Measurements from ENCODE around the gene STK17B. TPM values are rescaled to one million over a fixed set of nuclear protein-coding genes. Genes with fewer than 3 reads are reported as not detected.

Gene STK17B
- polyA plus RNA-seq, 1 donor (not counting 4 experiments of a cell fraction or from before 2014, with no cell fraction given): 11.0 TPM

- no peak for FAIRE-seq
- no peak for DNase-seq (ENCODE audit: low read depth, low spot score)
- no peak for TF ChIP-seq EZH2 (IDR thresholded peaks at IDR 0.05; ENCODE audit: low read length)
- TF ChIP-seq CTCF (optimal IDR thresholded peaks at IDR 0.05 in 1 of 3, IDR thresholded peaks at IDR 0.05 in 1 of 3, conservative IDR thresholded peaks at IDR 0.05 in 1 of 3; ENCODE audit: extremely low read depth in 1 of 3, insufficient read depth in 2 of 3, low read length in 3 of 3): no peak
- Histone ChIP-seq H3K9me1 (ENCODE audit: control insufficient read depth, extremely low read depth, insufficient read depth, low read length) (no peaks in the 10 kb centered on the region), H2AFZ (ENCODE audit: control insufficient read depth, low read length) (no peak overlapping the region), H3K4me1 (ENCODE audit: control insufficient read depth, extremely low read depth, insufficient read depth, low read length) (peaks cover under 1% of the 10 kb centered on the region), H3K36me3 (ENCODE audit: control insufficient read depth in 2 of 2, extremely low read depth in 1 of 2, insufficient read depth in 2 of 2, low read length in 2 of 2) (no peaks in the 10 kb centered on the region), H3K4me2 (ENCODE audit: control insufficient read depth, extremely low read depth, insufficient read depth, low read depth, low read length) (no peak overlapping the region), H3K27ac (ENCODE audit: control insufficient read depth, insufficient read depth, low read length) (no peak overlapping the region), H3K4me3 (ENCODE audit: control insufficient read depth in 2 of 3, extremely low read depth in 1 of 3, insufficient read depth in 2 of 3, low read depth in 1 of 3, low read length in 3 of 3) (no peak overlapping the region), H3K27me3 (ENCODE audit: control insufficient read depth, extremely low read depth, insufficient read depth, low read length) (no peaks in the 10 kb centered on the region), H4K20me1 (ENCODE audit: control insufficient read depth, extremely low read depth, insufficient read depth, low read length) (no peaks in the 10 kb centered on the region), H3K9ac (ENCODE audit: control insufficient read depth, extremely low read depth, insufficient read depth, low read length) (no peak overlapping the region), H3K79me2 (ENCODE audit: control insufficient read depth, insufficient read depth, low read length) (no peaks in the 10 kb centered on the region), H3K9me3 (ENCODE audit: control insufficient read depth, low read depth, low read length) (no peaks in the 10 kb centered on the region)
- dilution Hi-C loops (cut with MboI; ENCODE audit: extremely low pct_ligation_motif_present, low sequenced_read_pairs): no loop called here
Observed at GRCh38 chr2:196177124-196177523, 5.7 kb upstream of the STK17B start.

GRCh38 chr2:196176142-196176738 is 4.9 kb upstream of the STK17B start:
- peaks cover 4% of the 10 kb centered on the region for H3K4me1 ChIP-seq (ENCODE audit: control insufficient read depth, extremely low read depth, insufficient read depth, low read length)
- TF ChIP-seq CTCF (optimal IDR thresholded peaks at IDR 0.05 in 1 of 3, IDR thresholded peaks at IDR 0.05 in 1 of 3, conservative IDR thresholded peaks at IDR 0.05 in 1 of 3; ENCODE audit: extremely low read depth in 1 of 3, insufficient read depth in 2 of 3, low read length in 3 of 3) (no peak), EZH2 (IDR thresholded peaks at IDR 0.05; ENCODE audit: low read length) (no peak)
- dilution Hi-C loops (cut with MboI; ENCODE audit: extremely low pct_ligation_motif_present, low sequenced_read_pairs): no loop called here
- H3K27me3 ChIP-seq (ENCODE audit: control insufficient read depth, extremely low read depth, insufficient read depth, low read length): no peaks in the 10 kb centered on the region
- H4K20me1 ChIP-seq (ENCODE audit: control insufficient read depth, extremely low read depth, insufficient read depth, low read length): no peaks in the 10 kb centered on the region
- no peaks in the 10 kb centered on the region for H3K36me3 ChIP-seq (ENCODE audit: control insufficient read depth in 2 of 2, extremely low read depth in 1 of 2, insufficient read depth in 2 of 2, low read length in 2 of 2)
- H2AFZ ChIP-seq (ENCODE audit: control insufficient read depth, low read length): no peak overlapping the region
- no peak overlapping the region for H3K27ac ChIP-seq (ENCODE audit: control insufficient read depth, insufficient read depth, low read length)
- DNase-seq (ENCODE audit: low read depth, low spot score) (no peak), FAIRE-seq (no peak)
- H3K9me3 ChIP-seq (ENCODE audit: control insufficient read depth, low read depth, low read length): no peaks in the 10 kb centered on the region
- H3K79me2 ChIP-seq (ENCODE audit: control insufficient read depth, insufficient read depth, low read length): peaks cover under 1% of the 10 kb centered on the region
- no peaks in the 10 kb centered on the region for H3K9me1 ChIP-seq (ENCODE audit: control insufficient read depth, extremely low read depth, insufficient read depth, low read length)
- no peak overlapping the region for H3K4me3 ChIP-seq (ENCODE audit: control insufficient read depth in 2 of 3, extremely low read depth in 1 of 3, insufficient read depth in 2 of 3, low read depth in 1 of 3, low read length in 3 of 3)
- H3K4me2 ChIP-seq (ENCODE audit: control insufficient read depth, extremely low read depth, insufficient read depth, low read depth, low read length): no peak overlapping the region
- H3K9ac ChIP-seq (ENCODE audit: control insufficient read depth, extremely low read depth, insufficient read depth, low read length): no peak overlapping the region

All from keratinocyte (primary cell).